ENCODE data around the gene RREB1. TPM values are rescaled to one million over a fixed set of nuclear protein-coding genes. Genes with fewer than 3 reads are reported as not detected.

Gene RREB1
- total RNA-seq, 1 experiment from 2014 or later, result 61.6 TPM

GRCh38 chr6:7190791-7191190 is 83.0 kb downstream of the RREB1 start:
- Histone ChIP-seq H3K9me3 (ENCODE audit: low read depth, low read length, poor library complexity, severe bottlenecking) (no peaks in the 10 kb centered on the region), H3K36me3 (ENCODE audit: insufficient read depth, low read length, poor library complexity, severe bottlenecking) (peaks cover 43% of the 10 kb centered on the region), H3K27ac (ENCODE audit: low read depth, low read length, poor library complexity, severe bottlenecking) (no peak overlapping the region), H3K4me1 (ENCODE audit: insufficient read depth, low read length, poor library complexity, severe bottlenecking) (no peaks in the 10 kb centered on the region), H3K4me3 (ENCODE audit: low read depth, low read length, poor library complexity, severe bottlenecking) (no peak overlapping the region), H3K27me3 (replicated peaks; ENCODE audit: insufficient read depth, low read depth, low read length, poor library complexity) (no peaks in the 10 kb centered on the region)
- intact Hi-C loops (cut with micrococcal nuclease; ENCODE audit: unreplicated experiment), result no loop called here
- BruUV-seq (replicated peaks), result no TSS peak
- POLR2A ChIA-PET (ENCODE audit: low non-redundant PET), result no interaction called here
- no peak for DNase-seq (ENCODE audit: low spot score)
- TF ChIP-seq CTCF (conservative IDR thresholded peaks at IDR 0.05; ENCODE audit: low read depth, low read length), result no peak
- no peak for TF ChIP-seq EZH2 (IDR thresholded peaks at IDR 0.05; ENCODE audit: borderline replicate concordance, low read depth, low read length, poor library complexity, severe bottlenecking)
- CTCF ChIA-PET, result no interaction called here

- no peak overlapping the region for H3K27ac ChIP-seq (ENCODE audit: low read depth, low read length, poor library complexity, severe bottlenecking)
- no peak for TF ChIP-seq EZH2 (IDR thresholded peaks at IDR 0.05; ENCODE audit: borderline replicate concordance, low read depth, low read length, poor library complexity, severe bottlenecking)
- H3K36me3 ChIP-seq (ENCODE audit: insufficient read depth, low read length, poor library complexity, severe bottlenecking), result peaks cover 34% of the 10 kb centered on the region
- H3K27me3 ChIP-seq (replicated peaks; ENCODE audit: insufficient read depth, low read depth, low read length, poor library complexity), result no peaks in the 10 kb centered on the region
- H3K4me3 ChIP-seq (ENCODE audit: low read depth, low read length, poor library complexity, severe bottlenecking), result no peak overlapping the region
- no peaks in the 10 kb centered on the region for H3K9me3 ChIP-seq (ENCODE audit: low read depth, low read length, poor library complexity, severe bottlenecking)
- BruUV-seq (replicated peaks), result no TSS peak
- ChIA-PET POLR2A (ENCODE audit: low non-redundant PET) (no interaction called here), CTCF (no interaction called here)
- H3K4me1 ChIP-seq (ENCODE audit: insufficient read depth, low read length, poor library complexity, severe bottlenecking), result no peaks in the 10 kb centered on the region
- intact Hi-C loops (cut with micrococcal nuclease; ENCODE audit: unreplicated experiment), result no loop called here
- DNase-seq (ENCODE audit: low spot score), result no peak
Measured at GRCh38 chr6:7193122-7193521, 85.4 kb downstream of the RREB1 start.

GRCh38 chr6:7194657-7195056 is 86.9 kb downstream of the RREB1 start:
- no peak for DNase-seq (ENCODE audit: low spot score)
- H3K4me3 ChIP-seq (ENCODE audit: low read depth, low read length, poor library complexity, severe bottlenecking), result no peak overlapping the region
- peaks cover 18% of the 10 kb centered on the region for H3K36me3 ChIP-seq (ENCODE audit: insufficient read depth, low read length, poor library complexity, severe bottlenecking)
- H3K27me3 ChIP-seq (replicated peaks; ENCODE audit: insufficient read depth, low read depth, low read length, poor library complexity), result no peaks in the 10 kb centered on the region
- intact Hi-C loops (cut with micrococcal nuclease; ENCODE audit: unreplicated experiment), result no loop called here
- H3K27ac ChIP-seq (ENCODE audit: low read depth, low read length, poor library complexity, severe bottlenecking), result no peak overlapping the region
- H3K4me1 ChIP-seq (ENCODE audit: insufficient read depth, low read length, poor library complexity, severe bottlenecking), result no peaks in the 10 kb centered on the region
- no TSS peak for BruUV-seq (replicated peaks)
- POLR2A ChIA-PET (ENCODE audit: low non-redundant PET), result no interaction called here
- CTCF ChIA-PET, result no interaction called here
- no peaks in the 10 kb centered on the region for H3K9me3 ChIP-seq (ENCODE audit: low read depth, low read length, poor library complexity, severe bottlenecking)
- TF ChIP-seq CTCF (conservative IDR thresholded peaks at IDR 0.05; ENCODE audit: low read depth, low read length) (no peak), EZH2 (IDR thresholded peaks at IDR 0.05; ENCODE audit: borderline replicate concordance, low read depth, low read length, poor library complexity, severe bottlenecking) (no peak)

- ChIA-PET CTCF (no interaction called here), POLR2A (ENCODE audit: low non-redundant PET) (no interaction called here)
- no peak for TF ChIP-seq EZH2 (IDR thresholded peaks at IDR 0.05; ENCODE audit: borderline replicate concordance, low read depth, low read length, poor library complexity, severe bottlenecking)
- TF ChIP-seq CTCF (conservative IDR thresholded peaks at IDR 0.05; ENCODE audit: low read depth, low read length), result no peak
- intact Hi-C loops (cut with micrococcal nuclease; ENCODE audit: unreplicated experiment), result no loop called here
- Histone ChIP-seq H3K27ac (ENCODE audit: low read depth, low read length, poor library complexity, severe bottlenecking) (no peak overlapping the region), H3K9me3 (ENCODE audit: low read depth, low read length, poor library complexity, severe bottlenecking) (no peaks in the 10 kb centered on the region), H3K4me3 (ENCODE audit: low read depth, low read length, poor library complexity, severe bottlenecking) (no peak overlapping the region), H3K27me3 (replicated peaks; ENCODE audit: insufficient read depth, low read depth, low read length, poor library complexity) (no peaks in the 10 kb centered on the region), H3K4me1 (ENCODE audit: insufficient read depth, low read length, poor library complexity, severe bottlenecking) (no peaks in the 10 kb centered on the region), H3K36me3 (ENCODE audit: insufficient read depth, low read length, poor library complexity, severe bottlenecking) (peaks cover 10% of the 10 kb centered on the region)
- no TSS peak for BruUV-seq (replicated peaks)
- DNase-seq (ENCODE audit: low spot score), result no peak
Measured at GRCh38 chr6:7195339-7196018, 87.7 kb downstream of the RREB1 start.
